ENCODE measurements around the gene RCAN3. TPM values are rescaled to one million over a fixed set of nuclear protein-coding genes. Genes with fewer than 3 reads are reported as not detected.

RCAN3 gene
- total and polyA plus RNA-seq, 9 of the 15 experiments (the other 6 are each of a cell fraction or from before 2014, with no cell fraction given) = 0.10 to 1.4 (median 0.43) TPM

DNA sequence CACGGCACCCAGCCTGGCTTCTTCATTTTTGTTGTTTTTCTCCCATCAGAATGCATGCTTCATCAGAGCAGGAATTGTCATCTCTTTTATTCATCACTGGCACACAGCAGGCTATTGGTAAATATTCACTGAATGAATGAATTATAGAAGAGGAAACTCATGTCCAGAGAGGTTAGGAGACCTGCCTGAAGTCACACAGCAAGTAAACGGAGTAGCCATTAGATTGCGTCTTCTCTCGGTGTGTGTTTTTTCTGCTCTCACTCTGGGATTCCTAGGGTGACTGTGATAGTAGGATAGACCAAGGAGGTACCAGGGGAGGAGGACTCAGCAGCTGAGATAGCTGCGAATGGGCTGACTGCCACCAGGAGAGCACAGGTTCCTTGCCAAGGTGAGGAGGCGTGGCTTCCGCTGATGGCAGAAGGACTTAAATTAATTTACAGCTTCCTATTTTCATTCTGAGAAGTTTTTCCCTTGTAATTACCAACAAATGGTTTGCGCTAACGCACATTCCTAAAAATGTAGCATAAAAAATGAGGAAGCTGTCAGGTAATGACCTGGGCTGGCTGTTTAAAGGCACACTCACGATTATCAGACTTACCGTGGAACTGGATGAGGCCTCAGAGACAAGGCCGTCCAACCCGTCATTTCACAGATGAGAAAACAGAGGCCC, 48.8 kb downstream of the RCAN3 start:
- H3K4me2 ChIP-seq (ENCODE audit: insufficient read depth, low read length) = no peak overlapping the region
- TF ChIP-seq ATF7 (IDR thresholded peaks at IDR 0.05) = peak; percentile 61
- TF ChIP-seq ZNF232 (CRISPR knock-in tag; IDR thresholded peaks at IDR 0.05) = no peak
- TF ChIP-seq, protein P1, sequence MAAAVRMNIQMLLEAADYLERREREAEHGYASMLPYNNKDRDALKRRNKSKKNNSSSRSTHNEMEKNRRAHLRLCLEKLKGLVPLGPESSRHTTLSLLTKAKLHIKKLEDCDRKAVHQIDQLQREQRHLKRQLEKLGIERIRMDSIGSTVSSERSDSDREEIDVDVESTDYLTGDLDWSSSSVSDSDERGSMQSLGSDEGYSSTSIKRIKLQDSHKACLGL (CRISPR knock-in tag; IDR thresholded peaks at IDR 0.05; ENCODE audit: borderline replicate concordance, poor library complexity, severe bottlenecking) = no peak
- TF ChIP-seq ETV5 (CRISPR knock-in tag; IDR thresholded peaks at IDR 0.05; ENCODE audit: low read depth) = no peak
- no peak for TF ChIP-seq PBX2 (CRISPR knock-in tag; IDR thresholded peaks at IDR 0.05; ENCODE audit: low read depth)
- 0 out of 2 replicates have a peak, but pooled peaks have one; percentile 29 for TF ChIP-seq PBX2 (tag; conservative IDR thresholded peaks at IDR 0.05; ENCODE audit: low read depth)
- TF ChIP-seq KDM1A (IDR thresholded peaks at IDR 0.05) = peak in 1 of 2 experiments; percentile 62; a peak in 2 of 4 replicates
- TF ChIP-seq RBM25 (IDR thresholded peaks at IDR 0.05; ENCODE audit: low read depth, low read length, severe bottlenecking) = peak; percentile 91
- 0 out of 2 replicates have a peak, but pooled peaks have one; percentile 21 for TF ChIP-seq HDAC2 (IDR thresholded peaks at IDR 0.05)
- peak; percentile 81 for TF ChIP-seq BCOR (IDR thresholded peaks at IDR 0.05)
- TF ChIP-seq ZNF24 (IDR thresholded peaks at IDR 0.05) = peak; percentile 55; the same call in 1 of the 2 replicates
- peak; percentile 86 for TF ChIP-seq PRDM10 (IDR thresholded peaks at IDR 0.05; ENCODE audit: partially characterized antibody)
- TF ChIP-seq ETV1 (tag; conservative IDR thresholded peaks at IDR 0.05; ENCODE audit: low read depth) = 0 out of 2 replicates have a peak, but pooled peaks have one; percentile 4
- TF ChIP-seq MEIS2 (IDR thresholded peaks at IDR 0.05; ENCODE audit: partially characterized antibody) = peak; percentile 47
- no peak for TF ChIP-seq RBM14 (IDR thresholded peaks at IDR 0.05; ENCODE audit: borderline replicate concordance, insufficient read depth, low read depth, low read length)
- TF ChIP-seq ZFP36 (IDR thresholded peaks at IDR 0.05; ENCODE audit: low read depth, low read length, partially characterized antibody) = peak; percentile 86

More for the DNA sequence above, 48.8 kb downstream of the RCAN3 start:
- Histone ChIP-seq H3K9me3 (replicated peaks; ENCODE audit: control insufficient read depth, insufficient read depth, low read depth, low read length) (no peaks in the 10 kb centered on the region), H3K27ac (ENCODE audit: extremely low read depth, low read depth, low read length) (no peak overlapping the region), H3K4me1 (replicated peaks in 1 of 2; ENCODE audit: control insufficient read depth in 2 of 2, insufficient read depth in 2 of 2, low read length in 2 of 2) (peaks cover 0 to 4% of the 10 kb centered on the region in 2 experiments; a peak in 2 of 5 replicates), H3K36me3 (ENCODE audit: control insufficient read depth, insufficient read depth, low read length) (no peaks in the 10 kb centered on the region), H3K27me3 (ENCODE audit: control insufficient read depth in 2 of 2, insufficient read depth in 2 of 2, low read length in 2 of 2) (peaks cover 27 to 70% of the 10 kb centered on the region in 2 experiments), H3K79me2 (ENCODE audit: control insufficient read depth, insufficient read depth, low read length) (no peaks in the 10 kb centered on the region), H4K20me1 (replicated peaks; ENCODE audit: control insufficient read depth, insufficient read depth, low read length) (peaks cover 3% of the 10 kb centered on the region; the same call in 1 of the 2 replicates), H3K9ac (ENCODE audit: insufficient read depth in 1 of 2, low read depth in 2 of 2, low read length in 2 of 2) (no peak overlapping the region), H2AFZ (ENCODE audit: low read depth, low read length) (no peak overlapping the region), H3K4me3 (no peak overlapping the region), H3K9me1 (ENCODE audit: control insufficient read depth, insufficient read depth, low read length) (no peaks in the 10 kb centered on the region)
- no TSS peak for BruUV-seq (replicated peaks)
- DNase-seq (ENCODE audit: extremely low read depth in 1 of 4, low spot score in 3 of 4) (no peak), FAIRE-seq (peak; percentile 80), ATAC-seq (no peak)
- in situ Hi-C loops (cut with MboI) = no loop called here
- intact Hi-C loops (cut with micrococcal nuclease) = no loop called here
- CTCF ChIA-PET (ENCODE audit: low intra/inter-chr PET ratio) = interaction anchor here (0.6 kb wide), 1 partner anchor 19 kb away, joined by 3 read pairs; no protein-coding TSS in a partner anchor
- WGBS (ENCODE audit: insufficient coverage, low coverage, missing lambda C conversion rate) = 9% methylated on average over 13 of the region's 13 CpGs
- POLR2A ChIA-PET = no interaction called here

Data from K562 (cell line).